HepG2 (cell line): ENCODE data around the gene PLSCR3. TPM values are rescaled to one million over a fixed set of nuclear protein-coding genes. Genes with fewer than 3 reads are reported as not detected.

ENCODE experiments used
- ATAC-seq: fragments of 200-7000 bp; cut with Tn5 transposase; 3 replicates; pipeline ENCODE4 v1.9.1; 2020; ENCODE audit warnings: mild to moderate bottlenecking, moderate library complexity
- BruUV-seq: library from RNA; stranded (reverse); fragments of 400-500 nt; replicated peaks from 2 replicates; lab custom pipeline; 2021; lab: Mats Ljungman, UMichigan
- CTCF ChIA-PET: fragments of 300-600 bp; formaldehyde crosslinking; extraction: SDS; loops from one replicate; lab custom pipeline; 2021; ENCODE audit warnings: low total read pairs, inconsistent platforms, low intra/inter-chr PET ratio; lab: Yijun Ruan, JAX
- POLR2A ChIA-PET: fragments of 350-600 bp; sonication (Branson Sonifier 250); formaldehyde crosslinking; loops from one replicate; lab custom pipeline; 2020; ENCODE audit warnings: antibody characterized with exemption, inconsistent platforms; lab: Yijun Ruan, JAX
- DNase-seq: peaks from one replicate; pipeline ENCODE4 v3.0.0-alpha.2; 2015; ENCODE audit warnings: low spot score
- FAIRE-seq: peaks from 3 replicates; lab custom pipeline; 2011; peaks lifted over from hg19 to GRCh38; lab: Jason Lieb, UNC
- H2AFZ ChIP-seq: one replicate; pipeline ENCODE4 v1.6.1; 2011; ENCODE audit warnings: low read length, inconsistent platforms
- H3K27ac ChIP-seq: fragments of 300-600 bp; 3 replicates; pipeline ENCODE4 v1.8.0; 2011; ENCODE audit warnings: mixed run types, mild to moderate bottlenecking, mixed read lengths, low read length, inconsistent platforms; ENCODE audit not compliant: insufficient read depth; ENCODE audit errors: extremely low read length
- H3K27me3 ChIP-seq, 2 experiments: fragments of 200-600 bp in 1 of 2; 2 replicates in 1 of 2; 3 replicates in 1 of 2; pipeline versions ENCODE4 v1.6.0 to v1.8.0; 2011; ENCODE audit warnings: low read length in 2 of 2, mild to moderate bottlenecking in 2 of 2, moderate library complexity in 2 of 2, inconsistent platforms in 1 of 2; ENCODE audit not compliant: insufficient read depth in 2 of 2, control insufficient read depth in 1 of 2
- H3K36me3 ChIP-seq, 2 experiments: fragments of 200-600 bp in 1 of 2; replicated peaks in 1 of 2; 2 replicates in 1 of 2; 3 replicates in 1 of 2; pipeline versions ENCODE4 v1.5.1 to v1.8.0; 2011; ENCODE audit warnings: low read length in 2 of 2, inconsistent platforms in 1 of 2; ENCODE audit not compliant: insufficient read depth in 2 of 2, control insufficient read depth in 1 of 2
- H3K4me1 ChIP-seq: 2 replicates; pipeline ENCODE4 v1.5.1; 2012; ENCODE audit warnings: low read length, inconsistent platforms; ENCODE audit not compliant: insufficient read depth
- H3K4me2 ChIP-seq: 2 replicates; pipeline ENCODE4 v1.6.0; 2011; ENCODE audit warnings: low read depth, low read length, inconsistent platforms
- H3K4me3 ChIP-seq, 3 experiments: fragments of 200-600 bp in 1 of 3; sonication (generic), shearing (Covaris generic) in 1 of 3; replicated peaks in 1 of 3; 2 replicates each; pipeline ENCODE4 v1.5.1; 2011 to 2016; ENCODE audit warnings: low read length in 3 of 3, inconsistent platforms in 2 of 3, low read depth in 2 of 3, mild to moderate bottlenecking in 2 of 3, control low read depth in 1 of 3, mixed read lengths in 1 of 3; ENCODE audit not compliant: insufficient read depth in 1 of 3
- H3K79me2 ChIP-seq: one replicate; pipeline ENCODE4 v1.6.1; 2011; ENCODE audit warnings: low read length, inconsistent platforms; ENCODE audit not compliant: insufficient read depth
- H3K9ac ChIP-seq: 2 replicates; pipeline ENCODE4 v1.6.0; 2011; ENCODE audit warnings: mild to moderate bottlenecking, low read depth, low read length, inconsistent platforms; ENCODE audit not compliant: insufficient read depth
- H3K9me3 ChIP-seq: 2 replicates; pipeline ENCODE4 v1.5.1; 2012; ENCODE audit warnings: mild to moderate bottlenecking, low read length
- H4K20me1 ChIP-seq: 2 replicates; pipeline ENCODE4 v1.6.0; 2011; ENCODE audit warnings: inconsistent platforms, mild to moderate bottlenecking, low read length, moderate library complexity; ENCODE audit not compliant: insufficient read depth
- CBX2 ChIP-seq, 2 experiments: fragments of 200-600 bp in 1 of 2; sonication (generic); formaldehyde crosslinking in 1 of 2; IDR thresholded peaks; 2 replicates each; pipeline versions ENCODE4 v1.7.0 to v1.8.1; 2018 to 2022; ENCODE audit warnings: low read depth in 2 of 2, low read length in 1 of 2, mild to moderate bottlenecking in 1 of 2, missing genetic modification reagents in 1 of 2
- DPF2 ChIP-seq: sonication (generic); formaldehyde crosslinking; IDR thresholded peaks from 2 replicates; pipeline ENCODE4 v1.4.0; 2020; ENCODE audit warnings: mild to moderate bottlenecking, low read depth, missing genetic modification reagents, borderline replicate concordance
- NBN ChIP-seq: fragments of 450-650 bp; conservative IDR thresholded peaks from 2 replicates; pipeline ENCODE4 v1.6.1; 2017
- TBP ChIP-seq: sonication (generic); formaldehyde crosslinking; IDR thresholded peaks from 2 replicates; pipeline ENCODE4 v1.5.0; 2020; ENCODE audit warnings: missing genetic modification reagents
- ZNF101 ChIP-seq: sonication (generic); formaldehyde crosslinking; IDR thresholded peaks from 2 replicates; pipeline ENCODE4 v1.4.0; 2020; ENCODE audit warnings: mild to moderate bottlenecking, low read depth, missing genetic modification reagents, borderline replicate concordance
- ZNF558 ChIP-seq: sonication (generic); formaldehyde crosslinking; IDR thresholded peaks from 2 replicates; pipeline ENCODE4 v1.9.0; 2022; ENCODE audit warnings: mild to moderate bottlenecking, missing genetic modification reagents, borderline replicate concordance
- ZSCAN12 ChIP-seq: sonication (generic); formaldehyde crosslinking; IDR thresholded peaks from 2 replicates; pipeline ENCODE4 v1.9.0; 2021; ENCODE audit warnings: mild to moderate bottlenecking, missing genetic modification reagents
- WGBS: methylation state at CpG from one replicate; pipeline ENCODE4 v1.1.6; 2017; ENCODE audit warnings: low lambda C conversion rate; 5-methylcytosine and 5-hydroxymethylcytosine counted together
- in situ Hi-C: cut with HindIII; loops from 2 replicates; pipeline ENCODE4 v1.10.0; 2017; ENCODE audit warnings: low pct_unique_long_range_greater_than_20kb; ENCODE audit not compliant: extremely low pct_ligation_motif_present
- intact Hi-C: fragments of 100-400 bp; cut with micrococcal nuclease; formaldehyde crosslinking; loops from one replicate; pipeline ENCODE4 v1.10.0; 2022; ENCODE audit not compliant: unreplicated experiment
- polyA plus RNA-seq, 8 experiments: library from polyadenylated mRNA; depleted of rRNA in 3 of 8; stranded (reverse) in 7 of 8; unstranded in 1 of 8; fragments of >200 nt; fragmentation: Illumina TruSeq in 4 of 8; extraction: Trizol in 4 of 8; gene quantifications; 2 replicates each; pipeline versions ENCODE4 v1.2.1 to v1.2.3, GENCODE V29; 2011 to 2016; ENCODE audit warnings: low read depth in 4 of 8, missing spikeins in 1 of 8, mixed read lengths in 1 of 8; ENCODE audit not compliant: insufficient read depth in 1 of 8
- total RNA-seq, 5 experiments: library from RNA; depleted of rRNA; stranded (reverse); fragments of >200 nt; fragmentation: Illumina TruSeq; extraction: Trizol; gene quantifications; 2 replicates each; pipeline ENCODE4 v1.2.3, GENCODE V29; 2016; ENCODE audit warnings: low read depth in 1 of 5
- TF ChIP-seq, protein P1 (sequence below): sonication (generic); formaldehyde crosslinking; IDR thresholded peaks from 2 replicates; pipeline ENCODE4 v1.4.0; 2020; ENCODE audit warnings: mild to moderate bottlenecking, missing genetic modification reagents
- TF ChIP-seq, protein P2 (sequence below): sonication (generic); formaldehyde crosslinking; conservative IDR thresholded peaks from 2 replicates; pipeline ENCODE4 v1.4.0; 2020; ENCODE audit warnings: missing genetic modification reagents

The PLSCR3 gene
- total and polyA plus RNA-seq, 2 of the 13 experiments (the other 11 are each of a cell fraction or from before 2014, with no cell fraction given): 5.6 to 6.2 TPM

- Histone ChIP-seq H3K9me3 (no peaks in the 10 kb centered on the region), H3K9ac (no peak within 1 kb of the TSS), H3K27me3 (peaks cover 3 to 6% of the 10 kb centered on the region in 2 experiments; a peak in 3 of 5 replicates), H2AFZ (no peak within 1 kb of the TSS), H3K4me3 (no peak within 1 kb of the TSS), H3K4me1 (peaks cover 15% of the 10 kb centered on the region), H3K36me3 (no peaks in the 10 kb centered on the region), H3K27ac (no peak within 1 kb of the TSS), H3K4me2 (no peak within 1 kb of the TSS), H3K79me2 (no peaks in the 10 kb centered on the region), H4K20me1 (no peaks in the 10 kb centered on the region)
- CTCF ChIA-PET: no interaction called here
- TF ChIP-seq ZNF558 (CRISPR knock-in tag): no peak
- no peak for TF ChIP-seq DPF2 (CRISPR knock-in tag)
- TF ChIP-seq ZSCAN12 (CRISPR knock-in tag): no peak
- TF ChIP-seq TBP (CRISPR knock-in tag): no peak
- TF ChIP-seq NBN: no peak
- TF ChIP-seq CBX2 (IDR thresholded peaks at IDR 0.05; ENCODE audit: low read depth, low read length): no peak
- no peak for TF ChIP-seq CBX2 (CRISPR knock-in tag; IDR thresholded peaks at IDR 0.05; ENCODE audit: low read depth)
- TF ChIP-seq, protein P1, sequence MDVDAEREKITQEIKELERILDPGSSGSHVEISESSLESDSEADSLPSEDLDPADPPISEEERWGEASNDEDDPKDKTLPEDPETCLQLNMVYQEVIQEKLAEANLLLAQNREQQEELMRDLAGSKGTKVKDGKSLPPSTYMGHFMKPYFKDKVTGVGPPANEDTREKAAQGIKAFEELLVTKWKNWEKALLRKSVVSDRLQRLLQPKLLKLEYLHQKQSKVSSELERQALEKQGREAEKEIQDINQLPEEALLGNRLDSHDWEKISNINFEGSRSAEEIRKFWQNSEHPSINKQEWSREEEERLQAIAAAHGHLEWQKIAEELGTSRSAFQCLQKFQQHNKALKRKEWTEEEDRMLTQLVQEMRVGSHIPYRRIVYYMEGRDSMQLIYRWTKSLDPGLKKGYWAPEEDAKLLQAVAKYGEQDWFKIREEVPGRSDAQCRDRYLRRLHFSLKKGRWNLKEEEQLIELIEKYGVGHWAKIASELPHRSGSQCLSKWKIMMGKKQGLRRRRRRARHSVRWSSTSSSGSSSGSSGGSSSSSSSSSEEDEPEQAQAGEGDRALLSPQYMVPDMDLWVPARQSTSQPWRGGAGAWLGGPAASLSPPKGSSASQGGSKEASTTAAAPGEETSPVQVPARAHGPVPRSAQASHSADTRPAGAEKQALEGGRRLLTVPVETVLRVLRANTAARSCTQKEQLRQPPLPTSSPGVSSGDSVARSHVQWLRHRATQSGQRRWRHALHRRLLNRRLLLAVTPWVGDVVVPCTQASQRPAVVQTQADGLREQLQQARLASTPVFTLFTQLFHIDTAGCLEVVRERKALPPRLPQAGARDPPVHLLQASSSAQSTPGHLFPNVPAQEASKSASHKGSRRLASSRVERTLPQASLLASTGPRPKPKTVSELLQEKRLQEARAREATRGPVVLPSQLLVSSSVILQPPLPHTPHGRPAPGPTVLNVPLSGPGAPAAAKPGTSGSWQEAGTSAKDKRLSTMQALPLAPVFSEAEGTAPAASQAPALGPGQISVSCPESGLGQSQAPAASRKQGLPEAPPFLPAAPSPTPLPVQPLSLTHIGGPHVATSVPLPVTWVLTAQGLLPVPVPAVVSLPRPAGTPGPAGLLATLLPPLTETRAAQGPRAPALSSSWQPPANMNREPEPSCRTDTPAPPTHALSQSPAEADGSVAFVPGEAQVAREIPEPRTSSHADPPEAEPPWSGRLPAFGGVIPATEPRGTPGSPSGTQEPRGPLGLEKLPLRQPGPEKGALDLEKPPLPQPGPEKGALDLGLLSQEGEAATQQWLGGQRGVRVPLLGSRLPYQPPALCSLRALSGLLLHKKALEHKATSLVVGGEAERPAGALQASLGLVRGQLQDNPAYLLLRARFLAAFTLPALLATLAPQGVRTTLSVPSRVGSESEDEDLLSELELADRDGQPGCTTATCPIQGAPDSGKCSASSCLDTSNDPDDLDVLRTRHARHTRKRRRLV (CRISPR knock-in tag): no peak
- no peak for TF ChIP-seq ZNF101
- TF ChIP-seq, protein P2, sequence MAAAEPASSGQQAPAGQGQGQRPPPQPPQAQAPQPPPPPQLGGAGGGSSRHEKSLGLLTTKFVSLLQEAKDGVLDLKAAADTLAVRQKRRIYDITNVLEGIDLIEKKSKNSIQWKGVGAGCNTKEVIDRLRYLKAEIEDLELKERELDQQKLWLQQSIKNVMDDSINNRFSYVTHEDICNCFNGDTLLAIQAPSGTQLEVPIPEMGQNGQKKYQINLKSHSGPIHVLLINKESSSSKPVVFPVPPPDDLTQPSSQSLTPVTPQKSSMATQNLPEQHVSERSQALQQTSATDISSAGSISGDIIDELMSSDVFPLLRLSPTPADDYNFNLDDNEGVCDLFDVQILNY (CRISPR knock-in tag): no peak
- POLR2A ChIA-PET: interaction anchor here (0.8 kb wide), 1 partner anchor 22 kb away, joined by 3 read pairs; the partner anchor contains the start of gene TMEM256
- FAIRE-seq: no peak
- BruUV-seq: no TSS peak
- in situ Hi-C loops: no loop called here
- intact Hi-C loops: no loop called here
- no peak for ATAC-seq
- WGBS: 53% methylated on average over 2 of the region's 7 CpGs
- no peak for DNase-seq
These were observed 31.0 kb upstream of the PLSCR3 start, which contains the start of gene SPEM2 for GRCh38 chr17:7425316-7425715. Gene SPEM2 (plus strand): TSS chr17:7425616. CDS start chr17:7425689, 73 bp downstream.
